HEK293T (cell line): Measurements from ENCODE around the gene VTI1A.

Experiments
- BHLHE40 ChIP-seq: fragments of 450-650 bp; IDR thresholded peaks from 2 replicates; pipeline ENCODE4 v1.6.1; 2016; ENCODE audit warnings: mild to moderate bottlenecking, moderate library complexity, borderline replicate concordance
- ELF4 ChIP-seq: fragments of 450-650 bp; IDR thresholded peaks from 2 replicates; pipeline ENCODE4 v1.6.1; 2017; ENCODE audit warnings: antibody characterized with exemption
- FOXA1 ChIP-seq: fragments of 450-650 bp; IDR thresholded peaks from 2 replicates; pipeline ENCODE4 v1.6.1; 2016; ENCODE audit warnings: mild to moderate bottlenecking
- FOXM1 ChIP-seq: fragments of 450-650 bp; IDR thresholded peaks from 2 replicates; pipeline ENCODE4 v1.6.1; 2017; ENCODE audit warnings: mild to moderate bottlenecking, borderline replicate concordance
- HDGF ChIP-seq: fragments of 450-650 bp; IDR thresholded peaks from 2 replicates; pipeline ENCODE4 v1.6.1; 2017; ENCODE audit warnings: antibody characterized with exemption, borderline replicate concordance
- NFRKB ChIP-seq: fragments of 450-650 bp; IDR thresholded peaks from 2 replicates; pipeline ENCODE4 v1.6.1; 2016; ENCODE audit warnings: mild to moderate bottlenecking, moderate library complexity

DNA sequence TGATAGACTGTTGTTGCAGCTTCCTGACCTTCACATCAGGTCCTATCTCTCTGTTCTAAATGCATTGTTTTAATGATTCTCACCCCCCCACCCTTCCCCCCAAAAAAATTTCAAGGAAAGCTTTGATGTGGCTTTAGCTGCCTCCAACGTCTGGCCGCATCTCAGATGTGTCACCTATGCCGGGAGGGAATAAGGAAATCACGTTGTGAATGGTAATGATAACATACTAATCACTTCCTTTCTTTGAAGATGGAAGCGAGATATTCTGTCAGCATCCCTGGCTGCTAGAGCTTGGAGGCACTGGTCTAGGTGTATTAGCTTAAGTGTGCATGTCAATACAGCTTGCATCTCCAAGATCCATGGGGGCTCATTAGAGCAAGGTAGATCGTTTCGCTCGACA, 89.6 kb downstream of the VTI1A start:
- TF ChIP-seq FOXM1 (no peak), ELF4 (no peak), BHLHE40 (no peak), NFRKB (no peak), HDGF (no peak), FOXA1 (no peak)
